Stimulated activated CD8-positive, alpha-beta memory T cell treated with anti-CD3 and anti-CD28 coated beads, Interleukin-4, amount 100 ng/mL, for 48 hours (primary cell): ENCODE measurements around the gene SPHK1.

Experiments
- DNase-seq: peaks from one replicate; pipeline ENCODE4 v3.0.0-alpha.2; 2020

The SPHK1 gene

GRCh38 chr17:76363107-76363842 is 21.1 kb upstream of the SPHK1 start:
- no peak for DNase-seq

GRCh38 chr17:76365256-76365903 is 19.0 kb upstream of the SPHK1 start:
- no peak for DNase-seq

GRCh38 chr17:76366247-76366646 is 18.2 kb upstream of the SPHK1 start:
- no peak for DNase-seq

DNA sequence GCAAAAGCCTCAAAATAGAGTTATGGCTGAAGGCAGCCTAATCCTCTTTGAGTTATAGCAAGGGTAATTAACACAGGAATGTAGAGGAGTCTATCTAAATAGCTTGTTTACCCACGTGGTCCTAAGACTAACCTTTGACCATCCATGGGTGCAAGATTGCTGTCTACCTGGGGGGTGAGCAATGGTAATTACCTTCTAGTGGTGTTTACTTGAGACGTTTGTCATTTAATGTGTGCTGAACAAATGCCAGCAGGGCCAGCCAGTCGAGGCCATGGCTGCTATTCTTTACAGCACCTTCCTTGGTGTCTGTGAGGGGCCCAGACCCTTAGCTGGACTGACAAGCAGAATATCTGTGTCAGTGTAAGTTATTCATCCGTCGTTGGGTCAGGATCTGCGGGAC is 16.8 kb upstream of the SPHK1 start:
- DNase-seq, result no peak

DNA sequence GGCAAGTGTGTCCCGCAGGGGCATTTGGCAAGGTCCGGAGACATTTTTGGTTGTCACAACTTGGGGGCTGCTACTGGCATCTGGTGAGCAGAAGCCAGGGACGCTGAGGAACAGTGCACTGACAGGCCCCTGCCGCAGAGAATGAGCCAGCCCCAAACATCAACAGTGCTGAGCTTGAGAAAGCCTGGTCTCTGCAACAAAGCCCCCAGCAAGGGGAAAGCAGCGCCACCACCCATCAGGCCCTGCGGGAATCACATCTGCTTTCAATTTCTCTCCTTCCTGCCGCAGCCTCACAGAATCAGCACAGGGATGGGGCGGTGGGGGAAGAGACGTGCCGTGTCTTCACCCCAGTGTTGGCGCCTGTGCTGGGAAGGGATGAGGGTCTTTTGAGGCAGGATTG is 15.9 kb upstream of the SPHK1 start:
- DNase-seq, result no peak

DNA sequence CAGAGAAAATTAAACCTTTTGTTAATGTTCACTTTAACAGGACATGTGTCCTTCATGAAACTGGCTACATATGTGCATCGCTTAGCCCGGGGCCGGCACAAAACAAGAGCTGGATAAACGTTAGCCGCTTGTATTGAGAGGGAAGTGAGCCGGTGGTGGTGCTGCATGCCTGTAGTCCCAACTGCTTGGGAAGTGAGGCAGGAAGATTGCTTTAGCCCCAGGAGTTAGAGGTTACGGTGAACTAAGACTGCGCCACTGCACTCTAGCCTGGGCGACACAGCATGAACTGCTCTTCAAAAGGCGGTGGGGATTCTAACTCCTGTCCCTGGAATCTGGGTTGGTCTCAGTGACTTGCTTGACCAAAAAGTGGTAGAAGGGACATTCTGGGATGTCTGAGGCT is 15.0 kb upstream of the SPHK1 start:
- no peak for DNase-seq

- DNase-seq, result no peak
Measured at GRCh38 chr17:76369804-76370203, 14.6 kb upstream of the SPHK1 start.

DNA sequence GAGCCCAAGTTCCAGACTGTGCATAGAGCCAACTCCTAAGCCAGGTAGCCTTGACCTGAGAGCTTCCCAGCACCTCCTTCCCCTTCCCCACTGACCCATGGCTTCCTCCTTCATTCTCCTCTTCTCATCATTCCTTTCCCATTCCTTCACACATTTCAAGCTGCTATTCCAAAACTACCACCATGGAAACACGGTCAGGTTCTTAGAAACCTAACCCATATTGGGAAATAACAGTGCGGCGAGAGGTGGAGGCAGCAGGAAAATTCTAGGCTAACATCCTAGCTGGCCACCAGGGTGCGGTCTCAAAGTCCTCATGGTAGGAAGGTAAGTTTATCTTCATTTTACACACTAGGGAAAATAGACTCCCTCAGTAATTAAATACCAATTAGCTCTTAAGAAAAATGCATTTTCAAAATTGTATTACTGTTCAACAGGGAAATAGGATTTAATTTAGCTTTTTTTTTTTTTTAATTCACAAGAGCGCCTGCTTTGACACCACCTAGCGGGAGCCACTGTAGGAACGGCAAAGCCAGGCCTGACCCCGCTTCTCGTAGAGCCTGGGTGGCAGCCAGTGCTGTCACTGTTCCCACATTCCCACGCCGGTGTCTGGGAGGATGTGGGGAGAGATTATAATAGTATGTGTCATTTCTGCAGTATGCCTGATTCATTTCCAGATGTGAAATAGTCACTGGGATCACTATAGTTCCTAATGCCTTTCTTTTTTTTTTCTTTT is 14.0 kb upstream of the SPHK1 start:
- DNase-seq, result no peak

GRCh38 chr17:76371656-76372628 is 12.5 kb upstream of the SPHK1 start:
- no peak for DNase-seq

DNA sequence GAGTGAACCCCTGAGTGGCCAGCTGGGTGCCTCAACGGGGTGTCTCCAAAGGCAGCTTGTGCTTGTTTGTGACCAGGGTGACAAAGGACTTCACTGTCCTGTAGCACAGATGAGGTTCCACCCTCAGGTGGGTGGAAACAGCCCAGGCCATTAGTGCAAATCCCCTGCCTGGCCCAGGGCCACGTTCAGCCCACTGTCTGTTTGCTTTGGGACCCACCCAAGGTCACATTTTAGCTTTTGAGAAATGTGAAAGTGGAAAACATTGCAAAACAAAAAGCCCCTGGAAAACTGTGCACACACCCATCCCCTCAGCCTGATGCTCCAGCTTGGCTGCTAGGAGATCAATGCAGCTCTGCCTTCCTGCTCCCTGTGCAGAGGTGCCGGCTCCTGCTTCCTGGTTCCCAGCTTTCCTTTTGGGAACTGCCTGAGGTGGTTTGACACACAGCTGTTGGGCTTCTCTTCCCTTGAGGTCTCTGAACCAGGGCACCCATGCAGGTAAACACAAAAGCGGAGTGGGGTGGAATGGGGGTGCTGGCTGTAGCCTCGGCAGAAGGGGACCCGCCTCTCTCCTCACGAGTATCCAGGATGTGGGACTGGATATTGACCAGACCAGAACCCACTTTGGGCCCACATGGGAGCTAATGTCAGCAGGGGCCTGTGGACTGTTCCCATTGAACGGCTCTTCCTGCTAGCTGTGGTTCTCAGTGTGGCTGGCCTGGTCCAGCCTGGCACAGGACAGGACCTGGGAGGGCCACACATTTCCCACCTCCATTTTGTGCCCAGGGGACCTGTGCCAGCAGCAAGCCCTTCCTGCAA is 7.9 kb upstream of the SPHK1 start:
- no peak for DNase-seq

GRCh38 chr17:76378548-76379274 is 5.7 kb upstream of the SPHK1 start:
- no peak for DNase-seq

- DNase-seq, result no peak
Measured at GRCh38 chr17:76379275-76379641, 5.2 kb upstream of the SPHK1 start.

GRCh38 chr17:76379646-76380376 is 4.6 kb upstream of the SPHK1 start:
- DNase-seq, result no peak

DNA sequence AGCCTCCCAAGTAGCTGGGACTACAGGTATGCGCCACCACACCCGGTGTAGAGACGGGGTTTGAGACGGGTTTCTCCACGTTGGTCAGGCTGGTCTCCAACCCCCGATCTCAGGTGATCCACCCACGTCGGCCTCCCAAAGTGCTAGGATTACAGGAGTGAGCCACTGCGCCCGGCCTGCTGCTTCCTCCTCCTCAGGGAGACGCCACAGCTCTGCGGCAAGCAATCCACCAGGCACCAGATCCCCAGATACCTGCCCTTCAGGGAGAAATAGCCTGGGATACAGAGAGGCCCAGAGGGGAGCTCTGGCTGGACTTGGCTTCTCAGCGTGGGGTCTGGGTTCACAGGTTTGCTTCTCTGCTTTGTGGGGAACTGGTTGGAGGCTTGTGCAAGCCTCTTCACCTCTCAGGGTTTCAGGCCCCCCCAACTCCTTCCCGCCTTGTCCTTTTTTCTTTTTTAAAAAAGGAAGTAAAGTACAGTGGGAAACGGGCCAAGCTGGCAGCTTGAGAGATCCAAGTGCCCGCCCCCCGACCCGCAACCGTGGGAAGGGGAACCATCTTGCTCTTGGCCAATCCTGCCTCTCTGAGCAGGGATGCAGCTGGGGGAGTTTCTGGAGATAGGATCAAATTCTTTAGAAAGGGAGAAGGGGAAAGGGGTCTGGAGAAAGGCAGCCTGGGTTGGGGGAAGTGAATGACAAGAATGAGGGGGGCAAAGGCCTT is 2.6 kb upstream of the SPHK1 start:
- no peak for DNase-seq

DNA sequence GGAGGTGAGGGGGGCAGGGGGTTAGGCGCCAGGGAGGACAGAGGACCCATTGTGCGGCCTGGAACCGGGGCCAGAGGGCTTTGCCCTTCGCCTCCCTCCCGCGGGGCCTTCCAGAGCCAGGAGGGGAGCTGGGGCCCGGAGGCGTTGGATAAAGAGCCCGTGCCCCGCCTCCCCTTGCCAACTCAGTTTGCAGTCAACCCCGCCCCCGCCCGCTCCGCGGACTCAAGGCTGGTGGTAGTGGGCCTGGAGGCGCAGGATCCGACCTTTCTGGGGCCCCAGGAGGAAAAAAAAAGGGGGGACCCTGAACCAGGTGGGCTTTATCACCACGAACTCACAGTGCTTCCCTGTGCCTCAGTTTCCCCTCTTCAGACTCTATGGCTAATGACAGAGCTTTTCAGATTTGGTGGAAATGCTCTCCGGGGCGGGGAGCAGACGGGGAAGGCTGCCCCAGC is 2.0 kb upstream of the SPHK1 start:
- peak; percentile 58 for DNase-seq

GRCh38 chr17:76382803-76383545 is 1.4 kb upstream of the SPHK1 start:
- peak; percentile 80 for DNase-seq

GRCh38 chr17:76383546-76384221 is 725 bp upstream of the SPHK1 start:
- DNase-seq, result peak; percentile 72
